T-helper 22 cell (primary cell): ENCODE data around the gene NDST3.

Source experiments
- DNase-seq: peaks from one replicate; pipeline ENCODE4 v3.0.0-alpha.2; 2020; ENCODE audit warnings: low read depth

Gene NDST3

DNA sequence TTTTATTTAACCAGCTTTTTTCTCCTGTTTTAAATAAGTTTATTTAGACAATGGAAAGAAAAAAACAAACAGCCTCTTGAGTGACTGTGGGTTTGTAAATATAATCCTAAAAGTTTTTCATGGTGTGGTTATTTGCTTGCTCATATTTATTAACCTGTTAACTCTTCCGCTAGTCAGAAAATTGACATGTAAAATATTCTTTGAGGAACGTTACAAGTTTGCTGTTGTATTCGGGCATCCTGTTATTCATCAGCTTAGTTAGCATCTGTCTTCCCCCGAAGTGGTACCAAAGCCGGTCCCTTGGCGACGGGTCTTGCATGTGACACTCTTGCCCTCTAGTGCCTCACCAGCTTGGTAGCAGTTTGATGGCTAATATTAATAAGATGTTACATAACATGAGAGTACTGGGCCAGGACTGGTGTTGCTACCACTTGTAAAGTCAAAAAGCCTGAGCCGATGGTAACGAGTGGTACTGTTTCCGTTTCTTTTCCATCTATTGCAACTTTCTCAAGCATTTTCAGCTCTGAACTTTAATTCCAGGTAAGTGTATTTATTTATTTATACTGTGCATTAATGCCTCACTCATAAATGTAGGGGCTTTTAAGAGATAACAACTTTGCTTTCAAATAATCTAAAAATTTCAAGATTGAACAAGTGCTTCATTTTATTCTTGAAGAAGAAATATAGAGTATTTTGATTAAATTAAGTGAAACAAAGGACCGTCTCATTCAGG lies at the start of gene NDST3:
Gene NDST3, plus strand, starts transcription at position 434 of the 733 bp plus-strand sequence. CDS start 19,425 bp downstream, outside the sequence.
- no peak for DNase-seq

DNA sequence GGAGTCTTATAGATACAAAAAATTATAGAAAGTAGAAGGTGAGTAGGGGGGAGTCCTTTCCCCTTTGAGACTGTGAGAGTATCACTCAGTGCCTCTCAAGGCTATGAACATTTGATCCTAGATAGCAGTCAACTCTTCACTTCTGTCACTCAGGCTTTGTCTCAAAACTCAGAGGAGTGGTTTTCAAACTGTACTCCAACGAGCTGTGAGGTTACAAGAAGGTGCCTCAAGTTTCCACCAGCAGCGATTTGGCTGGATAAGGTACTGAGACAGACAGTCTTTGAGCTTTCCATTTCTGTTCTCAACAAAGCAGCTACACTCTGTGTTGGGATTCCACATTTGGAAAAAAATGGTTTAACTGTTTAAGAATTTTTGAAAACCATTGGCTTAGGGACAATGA lies 48.0 kb upstream of the NDST3 start:
- DNase-seq = no peak

DNA sequence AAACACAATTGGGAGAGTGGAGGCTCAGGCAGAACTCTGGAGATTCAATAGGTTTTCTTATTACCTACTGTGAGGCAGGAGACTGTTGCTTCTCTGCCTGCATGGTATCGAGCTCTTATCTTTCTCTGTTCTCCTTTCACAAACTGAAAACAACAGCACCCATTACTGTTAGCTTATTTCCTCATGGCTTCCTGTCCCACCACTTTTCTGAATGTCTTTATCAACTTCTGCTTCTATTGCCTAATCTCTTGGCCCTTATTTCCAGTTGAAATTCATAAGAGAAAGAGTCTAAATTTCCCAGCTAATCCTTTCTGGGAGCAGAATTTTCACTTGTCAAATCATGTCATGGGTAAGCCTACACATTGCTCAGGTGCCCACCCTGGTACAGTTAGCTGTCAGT lies 46.8 kb upstream of the NDST3 start:
- no peak for DNase-seq

DNA sequence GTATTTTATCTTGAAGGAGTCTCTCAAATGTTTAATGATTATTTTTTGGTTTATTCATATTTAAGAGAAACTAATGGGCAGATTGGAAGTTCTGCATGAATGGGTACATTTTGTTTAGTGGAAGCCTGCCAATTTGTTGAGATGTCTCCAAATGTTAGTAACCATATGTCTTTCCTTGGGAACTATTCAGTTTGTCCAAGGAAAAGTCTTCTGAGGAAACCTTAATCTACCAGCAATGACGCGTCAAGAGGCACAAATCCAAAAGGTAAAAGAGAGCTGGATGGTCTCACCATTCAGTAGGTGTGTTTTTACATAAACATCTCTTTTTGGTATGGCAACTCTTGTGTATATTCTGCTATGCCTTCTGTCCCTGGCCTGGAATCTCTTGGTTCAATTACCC lies 37.4 kb upstream of the NDST3 start:
- DNase-seq = no peak

DNA sequence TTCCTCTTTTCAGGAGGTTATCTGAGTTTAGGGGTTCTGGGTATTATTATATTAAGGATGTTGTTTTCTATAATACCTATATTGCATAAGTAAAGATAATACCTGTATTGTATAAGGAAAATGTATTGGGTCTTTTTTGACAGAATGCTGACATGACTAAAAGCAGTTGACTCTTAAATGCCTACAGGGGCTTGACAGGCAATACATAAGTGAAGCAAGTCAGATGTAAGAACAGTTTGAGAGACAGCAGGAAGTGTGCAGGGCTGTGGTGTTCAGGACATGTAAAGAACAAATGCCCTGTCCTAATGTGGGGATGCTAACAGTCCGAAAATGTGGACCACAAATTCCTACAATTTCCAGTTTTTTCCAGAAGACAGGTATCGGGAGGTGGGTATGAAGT lies 30.2 kb upstream of the NDST3 start:
- DNase-seq = no peak

DNA sequence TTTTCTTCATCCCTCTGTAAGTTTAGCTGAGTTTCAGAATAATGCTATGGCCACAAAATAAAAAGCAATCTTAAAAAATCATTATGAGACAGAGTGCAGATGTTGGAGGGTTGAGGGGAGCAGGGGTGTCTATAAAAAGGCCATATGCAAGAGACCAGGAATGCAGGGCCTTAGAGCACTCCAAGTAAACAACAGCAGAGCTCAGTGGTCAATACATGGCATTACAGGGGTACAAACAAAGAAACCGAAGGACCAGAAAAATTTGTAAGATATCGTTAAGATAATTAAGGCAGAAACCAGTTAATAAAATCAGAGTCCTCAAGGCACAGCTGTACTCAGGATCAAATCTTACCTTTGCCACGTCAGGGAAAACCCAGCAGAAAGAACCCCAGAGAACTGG lies 28.4 kb upstream of the NDST3 start:
- DNase-seq = no peak

DNA sequence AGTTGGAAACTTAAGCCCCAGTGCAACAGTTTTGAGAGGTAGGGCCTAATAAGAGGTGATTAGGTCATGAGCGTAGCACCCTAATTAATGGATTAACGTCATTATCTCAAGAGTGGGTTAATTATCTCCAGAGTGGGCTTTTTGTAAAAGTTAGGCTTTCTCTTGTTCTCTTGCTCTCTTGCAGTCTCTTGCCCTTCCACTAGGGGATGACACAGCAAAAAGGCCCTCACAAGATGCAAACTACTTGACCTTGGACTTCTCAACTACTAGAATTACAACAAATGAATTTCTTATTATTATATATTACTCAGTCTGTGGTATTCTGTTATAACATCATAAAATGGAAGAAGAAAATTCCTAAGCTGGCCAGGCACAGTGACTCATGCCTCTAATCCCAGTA lies 22.1 kb upstream of the NDST3 start:
- no peak for DNase-seq

DNA sequence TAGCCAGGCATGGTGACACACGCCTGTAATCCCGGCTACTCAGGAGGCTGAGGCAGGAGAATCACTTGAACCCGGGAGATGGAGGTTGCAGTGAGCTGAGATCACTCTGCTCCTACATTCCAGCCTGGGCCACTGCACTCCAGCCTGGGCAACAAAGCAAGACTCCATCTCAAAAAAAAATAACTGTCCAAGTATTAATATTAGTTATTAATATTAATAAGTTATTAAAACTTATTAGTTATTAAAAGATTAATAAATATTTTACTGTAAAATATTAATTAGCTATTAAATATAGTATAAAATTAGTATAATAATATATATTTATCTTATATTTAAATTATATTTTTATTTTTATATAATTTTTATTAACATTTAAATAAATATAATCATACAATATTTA lies 19.5 kb upstream of the NDST3 start:
- DNase-seq = no peak

DNA sequence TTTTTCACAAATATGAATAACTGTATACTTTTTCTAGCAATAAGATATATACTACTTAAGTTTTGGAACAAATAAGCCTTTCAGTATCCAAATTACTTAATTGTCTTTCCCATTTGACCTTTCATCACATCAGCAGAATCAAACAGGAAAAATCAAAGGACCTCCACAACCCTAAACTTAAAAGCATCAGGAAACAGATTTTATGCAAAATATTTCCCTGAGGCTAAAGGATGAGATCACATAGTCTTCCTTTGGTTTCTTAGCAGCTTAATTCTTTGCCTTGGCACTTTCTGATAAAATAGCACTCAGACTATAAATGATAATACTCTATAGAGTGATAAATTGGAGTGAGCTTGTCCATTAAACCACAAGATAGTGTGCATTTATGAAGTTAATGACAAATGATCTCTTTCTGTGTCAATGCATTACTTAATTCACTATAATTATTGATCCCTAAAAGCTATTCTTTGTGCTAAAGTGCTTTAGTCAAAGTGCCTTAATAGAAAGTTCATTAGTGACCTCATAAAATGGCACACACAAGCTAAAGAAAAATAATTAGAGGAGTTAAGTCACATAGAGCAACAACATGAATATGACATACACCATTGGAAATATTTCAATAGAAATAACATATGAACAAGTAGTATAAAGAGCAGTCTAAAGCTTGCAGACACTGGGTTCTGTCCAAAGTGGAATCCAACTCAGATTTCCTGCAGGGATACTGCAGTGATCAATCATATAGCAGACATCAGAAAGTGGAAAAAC lies 15.7 kb upstream of the NDST3 start:
- no peak for DNase-seq

DNA sequence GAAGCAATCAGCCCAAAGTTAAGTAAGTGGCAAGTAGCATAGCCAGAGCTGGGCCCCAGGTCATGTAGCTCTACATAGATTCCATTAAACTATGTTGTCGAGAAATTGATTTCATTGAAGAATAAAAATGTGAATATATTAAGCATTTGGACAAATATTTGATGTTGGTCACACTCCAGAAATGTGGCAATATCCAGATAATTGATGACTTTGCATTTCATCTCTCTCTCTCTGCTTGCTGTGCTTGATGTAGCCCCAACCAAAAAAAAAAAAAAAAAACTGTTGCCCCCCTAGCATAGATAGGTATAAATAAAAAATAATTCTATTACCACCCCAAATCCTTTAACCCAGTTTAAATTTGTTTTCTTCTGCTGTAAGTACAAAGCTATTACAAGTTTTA lies 7.5 kb upstream of the NDST3 start:
- no peak for DNase-seq

DNA sequence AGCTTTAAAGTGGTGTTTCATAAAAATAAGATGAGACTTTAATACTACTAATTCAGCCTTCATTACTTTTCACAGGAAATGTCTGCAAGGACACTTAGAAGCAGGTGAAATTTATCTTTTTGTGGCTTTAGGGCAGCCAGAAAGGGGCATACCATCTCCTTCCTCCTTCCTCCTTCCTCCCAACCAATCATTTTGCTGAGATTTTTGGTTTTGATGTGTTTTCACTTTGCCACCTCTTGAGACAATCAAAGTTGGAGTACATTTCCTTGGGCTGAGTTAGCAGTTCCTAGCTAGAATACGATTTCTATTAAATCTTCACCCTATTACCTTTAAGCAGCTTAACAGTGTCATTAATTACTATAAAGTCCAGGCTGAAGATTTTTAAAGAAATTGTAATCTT lies 5.1 kb upstream of the NDST3 start:
- DNase-seq = no peak

DNA sequence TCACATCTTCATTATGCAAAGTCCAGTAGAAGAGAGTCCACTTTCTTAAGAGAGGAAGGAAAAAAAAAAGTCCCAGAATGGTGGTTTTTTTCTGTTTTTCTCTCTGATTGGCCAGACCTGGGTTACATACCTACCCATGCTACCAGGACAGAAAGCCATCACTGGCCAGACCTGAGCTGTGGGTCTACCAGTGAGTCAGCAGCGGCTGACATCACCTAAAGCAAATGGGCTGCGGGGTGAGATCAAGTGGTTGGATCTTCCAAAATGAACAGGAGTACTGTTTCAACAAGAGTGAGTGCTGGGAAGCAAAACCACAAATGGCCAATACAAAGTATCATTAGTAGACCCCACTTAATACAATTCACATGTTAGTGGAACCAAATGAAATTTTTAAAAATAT lies 1.6 kb upstream of the NDST3 start:
- no peak for DNase-seq

DNA sequence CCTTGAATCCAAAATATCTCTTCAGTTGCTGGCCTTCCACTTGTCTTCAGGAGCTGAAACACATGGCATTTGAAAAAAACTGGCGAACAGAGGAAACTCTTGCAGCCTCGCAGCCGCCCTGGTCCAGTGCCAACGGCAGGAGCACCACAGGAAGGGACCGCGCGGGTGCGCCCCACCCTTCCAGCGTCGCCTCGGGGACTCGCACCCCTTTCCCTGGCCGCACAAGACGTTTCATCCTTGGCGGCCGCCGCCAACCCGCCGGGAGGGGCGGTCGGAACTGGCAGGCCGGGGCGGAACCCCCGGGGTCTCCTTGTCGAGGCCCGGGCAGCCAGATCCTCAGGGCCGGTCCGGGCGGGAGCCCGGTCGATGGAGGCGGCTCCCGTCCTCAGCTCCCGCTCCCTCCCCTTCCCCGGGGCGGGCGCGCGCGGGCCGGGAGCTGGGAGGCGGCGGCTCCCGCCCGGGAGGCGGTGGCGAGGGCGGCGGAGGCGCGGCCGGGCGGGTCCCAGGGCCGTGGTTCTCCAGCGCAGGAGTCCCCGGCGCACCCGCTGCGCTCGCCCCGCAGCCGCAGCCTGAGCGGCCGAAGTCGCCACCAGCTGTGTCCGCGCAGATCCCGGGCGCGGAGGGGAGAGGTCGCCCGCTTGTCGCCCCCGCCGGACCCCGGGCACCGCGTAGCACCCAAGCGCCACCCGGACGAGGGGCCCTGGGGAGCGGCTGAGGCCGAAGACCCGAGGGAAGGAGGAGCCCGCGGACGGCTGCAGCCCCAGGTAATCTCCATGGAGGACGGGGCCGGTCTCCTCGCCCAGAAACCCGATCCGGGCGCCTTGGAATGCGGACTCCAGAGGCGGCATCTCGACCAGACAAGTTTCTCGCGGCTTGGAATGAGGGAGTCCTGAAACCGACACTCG lies 886 bp upstream of the NDST3 start:
- DNase-seq = no peak

DNA sequence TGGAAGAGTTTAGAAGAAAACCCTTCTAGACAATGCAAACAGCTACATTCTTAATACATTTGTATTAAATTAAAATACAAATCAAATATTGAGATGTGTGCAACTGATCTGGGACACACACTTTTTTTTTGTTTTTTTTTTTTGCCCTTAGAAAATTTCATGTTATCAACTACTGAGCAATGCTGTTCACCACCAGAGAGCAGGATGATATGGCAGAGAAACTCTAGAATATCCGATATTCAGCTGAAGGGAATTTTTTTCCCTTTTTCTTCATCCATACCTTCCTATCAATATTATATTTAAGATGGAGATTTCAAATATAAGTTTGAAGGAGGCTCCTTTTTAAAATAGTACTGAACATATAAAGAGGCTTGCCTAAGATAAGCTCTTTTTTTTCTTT lies 1.0 kb downstream of the NDST3 start:
- DNase-seq = no peak

DNA sequence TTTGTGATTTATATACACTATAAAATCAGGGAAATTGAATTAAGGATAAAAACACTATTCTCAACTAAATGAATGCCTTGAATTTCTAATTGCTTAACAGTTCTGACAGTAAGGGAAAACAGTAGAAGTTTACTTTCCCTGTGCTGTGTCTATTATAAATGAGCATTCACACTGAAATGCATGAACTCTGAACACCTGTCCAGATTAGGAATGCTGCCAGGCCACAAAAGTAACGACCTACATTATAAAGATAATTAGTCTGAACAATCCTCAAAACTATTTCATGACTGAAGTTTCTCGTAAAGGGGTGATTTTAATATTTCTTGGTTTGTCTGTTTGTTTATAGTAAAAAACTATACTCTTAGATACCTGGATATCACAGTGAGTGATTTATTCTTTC lies 2.0 kb downstream of the NDST3 start:
- DNase-seq = no peak

DNA sequence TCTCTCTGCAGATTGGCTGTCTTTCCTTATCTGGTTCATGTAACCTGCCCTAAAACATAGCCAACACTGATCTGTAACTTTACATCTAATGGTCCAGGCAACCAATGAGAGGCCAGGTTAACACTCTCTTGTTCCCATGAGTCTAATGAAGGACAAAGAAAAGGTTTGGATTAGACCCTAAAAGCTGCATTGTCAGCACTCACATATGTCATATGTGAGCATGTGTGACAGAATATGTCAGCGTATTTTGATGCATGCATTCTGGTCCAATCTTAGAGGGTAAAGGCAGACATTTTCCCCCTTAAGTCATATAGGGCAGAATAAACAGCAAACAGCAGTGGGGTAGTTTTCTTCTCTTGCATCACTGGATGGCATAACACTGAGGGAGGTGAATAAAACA lies 3.7 kb downstream of the NDST3 start:
- no peak for DNase-seq

DNA sequence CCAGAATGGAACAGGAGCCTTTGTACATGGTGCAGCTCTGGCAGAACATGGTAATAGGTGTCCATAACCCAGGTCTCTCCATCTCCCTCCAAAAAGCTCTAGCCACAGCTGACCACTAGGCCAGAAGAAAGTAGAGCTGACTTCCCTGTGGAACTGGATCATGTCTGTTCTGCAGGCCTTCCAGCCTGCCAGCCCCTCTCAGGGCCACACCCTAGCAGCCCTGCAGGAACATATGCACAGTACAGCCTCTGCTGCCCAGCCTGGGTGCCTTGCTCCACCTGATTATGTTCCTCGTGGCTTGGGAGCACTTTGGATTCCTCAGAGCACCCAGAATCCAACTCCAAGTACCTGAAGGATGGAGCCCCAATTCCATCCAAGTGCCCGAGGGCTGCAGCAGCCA lies 12.0 kb downstream of the NDST3 start:
- no peak for DNase-seq

DNA sequence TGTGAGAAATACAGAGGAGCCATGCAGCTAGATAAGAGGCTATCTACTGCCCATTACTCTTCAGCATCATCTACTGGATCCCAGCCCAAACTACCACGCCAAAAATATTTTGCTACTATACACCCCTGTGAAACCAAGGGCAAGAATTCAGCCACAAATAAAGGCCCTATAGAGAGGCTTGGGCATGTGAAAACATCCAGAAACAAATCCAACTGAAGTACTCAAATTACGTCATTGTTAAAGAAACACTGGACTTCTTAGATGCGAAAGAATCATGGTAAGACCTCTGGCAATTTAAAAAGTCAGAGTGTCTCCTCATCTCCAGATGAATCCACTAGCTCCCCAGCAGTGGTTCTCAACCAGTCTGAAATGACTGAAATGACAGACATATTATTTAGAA lies 12.8 kb downstream of the NDST3 start:
- DNase-seq = no peak

DNA sequence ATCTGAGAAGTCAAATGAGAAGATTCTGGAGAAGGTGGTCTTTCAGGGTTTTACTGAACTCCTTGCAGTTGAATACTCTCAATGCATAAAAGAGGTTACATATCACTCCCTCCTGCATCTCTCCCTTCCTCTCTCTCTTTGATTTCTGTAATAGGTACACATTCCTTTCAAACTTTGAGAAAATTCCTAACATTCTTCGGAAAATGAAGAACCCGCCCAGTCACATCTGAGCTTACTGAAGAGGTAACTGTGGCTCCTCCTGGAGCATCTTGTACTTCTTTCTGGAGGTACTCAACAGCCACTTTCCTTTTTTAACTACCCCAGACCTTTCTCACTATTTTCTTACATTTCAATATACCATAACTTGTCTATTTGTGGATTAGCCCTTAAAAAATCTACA lies 24.7 kb downstream of the NDST3 start:
- no peak for DNase-seq

DNA sequence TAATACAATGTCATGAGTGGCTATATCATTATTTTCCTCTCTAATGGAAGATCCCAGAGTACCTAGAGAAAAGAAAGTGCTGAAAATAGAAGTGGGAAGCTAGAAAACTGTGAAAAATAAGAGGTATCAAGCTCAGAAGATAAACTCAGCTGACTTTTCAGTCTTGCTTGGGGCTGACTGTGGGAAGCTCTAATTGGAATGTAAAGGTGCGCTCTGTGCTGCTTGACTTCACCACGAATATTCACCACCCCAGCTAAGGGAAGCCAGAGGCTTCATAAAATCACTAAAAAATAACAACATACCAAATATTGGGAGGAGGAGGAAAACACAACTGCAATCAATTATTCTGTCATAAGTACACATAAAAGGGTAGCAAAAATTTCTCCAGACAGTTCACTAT lies 25.1 kb downstream of the NDST3 start:
- no peak for DNase-seq

DNA sequence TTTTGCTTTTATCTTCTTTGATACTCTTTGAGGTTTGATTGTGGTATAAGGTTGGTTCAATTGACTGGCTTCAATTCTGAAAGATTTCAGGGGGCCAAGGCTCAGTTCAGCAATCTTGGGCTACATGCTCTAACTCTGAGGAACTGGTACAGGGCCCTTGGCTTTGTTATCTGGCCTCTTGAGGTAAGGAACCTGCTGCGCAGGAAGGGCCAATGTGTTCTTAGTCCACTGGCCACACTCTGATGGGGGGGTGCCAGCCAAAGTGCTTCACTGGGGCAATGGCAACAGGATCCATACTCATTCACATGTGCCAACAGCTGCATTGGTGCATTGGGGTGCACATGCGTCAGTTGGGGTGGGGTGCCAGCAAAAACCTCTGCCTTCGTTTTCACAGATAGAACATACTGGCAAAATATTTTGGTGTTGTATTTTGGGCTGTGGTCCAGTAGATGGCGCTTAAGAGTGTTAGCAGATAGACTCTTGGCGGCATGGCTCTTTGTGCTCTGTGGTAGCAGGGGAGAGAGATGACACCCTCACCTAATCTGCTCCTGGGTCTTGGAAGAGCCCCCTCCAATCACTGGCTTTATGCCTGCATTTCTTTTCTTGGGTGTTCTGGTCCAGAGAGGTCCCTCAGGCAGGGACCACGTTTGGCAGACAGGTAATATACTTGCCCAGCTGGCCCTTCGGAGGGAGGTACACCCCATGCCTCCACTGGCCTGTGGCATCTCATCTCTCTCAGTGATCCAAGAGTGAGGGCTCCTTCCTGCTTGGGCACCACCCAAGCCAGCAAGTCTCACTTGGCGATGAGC lies 42.9 kb downstream of the NDST3 start:
- no peak for DNase-seq

DNA sequence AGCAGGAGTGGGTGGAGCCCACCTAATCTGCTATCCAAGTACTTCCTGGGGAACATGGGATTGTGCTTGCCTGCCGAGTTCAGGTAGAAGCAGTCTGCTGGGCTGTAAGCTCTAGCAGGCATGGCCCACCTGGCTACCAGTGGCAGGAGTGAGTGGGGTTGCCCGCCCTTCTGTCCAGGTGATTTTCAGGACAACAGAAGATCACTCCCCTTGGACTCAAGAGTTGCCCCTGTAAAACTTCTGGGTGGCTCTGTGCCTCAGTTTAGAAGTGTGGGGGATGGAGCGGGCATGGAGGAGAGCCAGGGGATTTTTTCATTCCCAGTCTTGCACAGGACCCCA lies 43.5 kb downstream of the NDST3 start:
- no peak for DNase-seq
